Frontal cortex (tissue), 4 donors: ENCODE measurements around the gene ADGRD1. TPM values are rescaled to one million over a fixed set of nuclear protein-coding genes. Genes with fewer than 3 reads are reported as not detected.
A peak's percentile ranks its signal among the peaks of the same experiment; 100 is the strongest.

Experiments used
- DNase-seq, 2 donors: peaks; one replicate each; pipeline ENCODE4 v3.0.0; 2012; ENCODE audit warnings: low spot score in 2 of 2
- FAIRE-seq: peaks from 2 replicates; lab custom pipeline; 2012; peaks lifted over from hg19 to GRCh38; lab: Jason Lieb, UNC
- total RNA-seq: library from RNA; depleted of rRNA; stranded (reverse); fragments of >200 nt; gene quantifications from one replicate; pipeline ENCODE4 v1.2.3, GENCODE V29; 2014
- donor health status: control.
- donor health status: control.
- donor health status: control.

Gene ADGRD1
- total RNA-seq, 1 donor from 2014 or later: 4.5 TPM

GRCh38 chr12:131137009-131137835 is 183.5 kb downstream of the ADGRD1 start:
- no peak for DNase-seq
- no peak for FAIRE-seq

DNA sequence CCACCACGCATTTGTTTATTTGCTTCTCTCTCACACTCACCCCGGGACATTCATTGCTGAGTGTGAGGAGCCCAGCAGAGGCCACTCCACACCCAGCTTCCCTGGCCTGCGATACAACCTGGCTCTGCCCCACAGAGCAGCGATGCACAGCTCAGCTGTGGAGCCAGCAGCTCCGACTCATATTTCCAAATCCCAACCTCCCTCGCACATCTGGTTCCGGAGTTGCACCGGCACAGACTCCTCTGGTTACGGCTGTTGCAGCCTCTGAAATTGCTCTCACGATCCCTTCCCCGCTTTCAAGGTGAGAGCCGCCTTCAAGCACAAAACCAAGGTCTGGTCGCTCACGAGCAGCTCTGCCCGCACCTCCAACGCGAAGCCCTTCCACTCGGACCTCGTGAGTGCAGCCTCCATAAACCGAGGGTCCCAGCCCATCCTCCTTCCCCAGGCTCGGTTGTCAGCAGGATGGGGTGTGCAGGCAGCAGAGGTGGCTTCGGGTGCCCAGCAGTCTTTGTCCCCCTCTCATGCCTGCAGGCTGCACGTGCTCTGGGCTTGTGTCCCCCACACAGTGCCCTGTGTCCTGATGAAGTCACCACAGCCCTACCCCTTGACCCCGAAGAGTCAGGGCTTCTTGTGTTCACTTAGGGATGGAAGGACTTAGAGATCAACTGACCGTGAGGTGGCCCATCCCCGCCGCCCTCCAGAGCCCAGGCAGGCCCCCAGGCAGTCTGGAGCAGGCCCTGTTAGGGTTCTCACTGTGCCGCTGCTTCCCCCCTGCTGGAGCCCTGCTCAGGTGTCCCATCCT is 184.3 kb downstream of the ADGRD1 start:
- FAIRE-seq: no peak
- no peak for DNase-seq

DNA sequence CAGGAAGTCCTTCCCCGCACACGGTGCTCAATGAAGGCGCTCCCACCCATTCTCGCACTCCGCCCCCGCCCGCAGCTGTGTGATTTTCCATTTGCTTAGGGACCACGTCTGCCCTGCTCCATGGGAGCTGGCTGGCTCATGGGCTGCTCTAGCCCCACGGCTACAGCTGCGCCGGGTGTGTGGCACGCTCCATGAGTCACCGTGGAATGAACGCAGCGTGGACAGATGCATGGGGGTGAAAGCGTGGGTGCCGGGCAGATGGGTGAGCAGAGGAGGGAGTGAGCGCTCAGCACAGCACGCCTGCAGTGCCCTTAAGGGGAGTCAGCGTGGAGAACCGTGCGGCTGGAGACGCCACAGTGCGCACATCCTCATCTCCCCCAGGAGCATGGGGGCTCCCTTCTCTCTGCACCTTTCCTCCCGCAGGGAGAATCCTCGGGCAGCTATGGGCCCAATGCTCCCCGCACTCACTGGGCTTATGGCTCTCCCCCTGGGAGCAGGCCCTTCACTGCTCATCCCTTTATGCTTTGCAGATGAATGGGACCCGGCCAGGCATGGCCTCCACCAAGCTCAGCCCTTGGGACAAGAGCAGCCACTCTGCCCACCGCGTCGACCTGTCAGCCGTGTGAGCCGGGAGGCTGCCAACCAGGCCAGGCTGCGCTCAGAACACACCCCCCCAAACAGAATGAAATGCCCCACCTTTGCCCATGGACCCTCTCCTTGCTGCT is 185.1 kb downstream of the ADGRD1 start:
- DNase-seq: peak in 1 of 2 donors; percentile 50
- no peak for FAIRE-seq

GRCh38 chr12:131139363-131140068 is 185.8 kb downstream of the ADGRD1 start:
- FAIRE-seq (no peak), DNase-seq (no peak)

DNA sequence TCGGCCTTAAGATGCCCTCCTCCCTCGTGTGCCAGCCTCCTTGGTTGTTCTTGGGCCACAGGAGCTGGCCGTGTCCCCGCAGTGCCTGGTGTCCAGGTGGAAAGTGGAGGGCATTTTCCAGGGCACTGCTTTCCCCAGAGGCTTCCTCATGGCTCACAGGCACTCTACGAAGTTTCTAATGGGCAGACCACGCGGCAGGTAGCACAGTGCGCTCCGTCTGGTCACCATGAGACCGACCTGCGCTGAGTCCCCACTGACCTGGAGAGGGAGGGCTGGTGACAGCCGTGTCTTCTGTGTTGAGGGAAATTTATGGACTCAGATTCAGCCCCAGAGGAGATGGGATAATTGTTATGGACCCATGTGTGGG is 186.3 kb downstream of the ADGRD1 start:
- no peak for FAIRE-seq
- no peak for DNase-seq

DNA sequence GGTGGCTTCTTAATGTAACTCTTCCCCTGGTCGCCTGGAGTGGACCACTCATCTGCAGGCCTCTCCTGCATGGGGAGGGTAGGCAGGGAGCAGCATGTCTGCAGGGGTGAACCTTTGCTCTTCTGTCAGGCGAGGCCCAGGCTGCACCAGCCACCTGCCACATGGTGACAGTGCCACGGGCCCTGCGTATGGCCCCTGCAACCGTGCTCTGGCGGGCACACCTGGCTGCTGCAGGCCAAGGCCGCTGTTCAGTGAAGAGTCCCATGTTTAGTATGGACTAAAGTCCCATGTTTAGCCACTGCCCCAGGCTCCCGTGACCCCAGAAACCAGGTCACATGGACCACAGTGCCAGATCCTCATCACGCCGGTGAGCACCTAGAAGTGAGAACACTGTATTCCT is 187.0 kb downstream of the ADGRD1 start:
- FAIRE-seq: no peak
- DNase-seq: no peak

DNA sequence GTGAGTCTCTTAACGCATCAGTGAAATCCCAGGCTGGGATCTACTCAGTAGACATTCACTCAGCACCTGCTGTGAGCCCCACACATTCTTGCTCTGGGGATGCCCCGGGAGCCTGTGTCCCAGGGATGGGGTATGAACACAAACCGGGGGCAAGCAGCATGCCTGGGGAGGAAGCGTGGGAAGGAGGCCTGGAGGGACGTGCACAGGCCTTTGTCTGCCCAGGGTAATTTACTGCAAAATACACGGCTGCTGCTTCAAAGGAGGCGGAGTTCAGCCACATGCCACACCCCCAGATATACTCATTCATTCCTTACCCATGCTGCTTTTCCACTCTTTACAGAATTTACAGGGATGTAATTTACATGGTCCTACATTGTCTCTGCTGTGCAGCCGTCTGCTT is 187.8 kb downstream of the ADGRD1 start:
- DNase-seq (no peak), FAIRE-seq (no peak)

DNA sequence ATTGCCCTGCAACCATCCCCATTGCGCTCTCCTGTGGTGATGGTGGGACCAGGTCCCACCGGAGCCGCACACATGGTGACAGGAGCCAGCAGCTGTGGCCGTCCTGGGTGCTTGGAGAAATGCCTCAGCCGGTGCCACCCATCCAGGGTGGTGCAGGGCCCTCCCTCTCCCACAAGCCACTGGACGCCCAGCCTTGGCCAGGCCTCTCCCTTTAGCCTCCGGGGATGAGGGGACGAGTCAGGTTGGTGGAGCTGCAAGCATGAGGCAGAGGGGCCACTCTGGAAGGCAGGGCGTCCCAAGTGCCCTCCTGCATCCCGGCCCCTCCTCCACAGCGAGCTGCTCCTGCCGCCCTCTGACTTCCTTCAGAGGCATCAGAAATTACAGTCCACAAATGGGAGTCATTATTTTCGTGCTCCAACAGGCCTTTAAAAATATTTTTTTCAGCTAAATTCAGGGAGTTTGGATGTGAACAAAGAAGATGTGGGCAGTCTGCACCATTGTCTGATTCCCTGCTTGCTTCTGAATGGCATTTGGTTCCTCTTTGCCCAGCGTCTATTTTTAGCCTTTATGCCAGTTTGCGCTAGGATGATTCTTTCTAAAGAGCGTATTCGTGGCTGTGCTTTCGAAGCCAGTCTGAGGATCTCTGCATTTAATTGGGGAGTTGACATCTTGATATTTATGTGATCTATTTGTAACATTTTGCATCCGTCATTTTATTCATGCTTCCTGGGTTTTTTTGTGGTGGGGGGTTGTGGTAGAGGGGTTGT is 189.4 kb downstream of the ADGRD1 start:
- no peak for DNase-seq
- no peak for FAIRE-seq

DNA sequence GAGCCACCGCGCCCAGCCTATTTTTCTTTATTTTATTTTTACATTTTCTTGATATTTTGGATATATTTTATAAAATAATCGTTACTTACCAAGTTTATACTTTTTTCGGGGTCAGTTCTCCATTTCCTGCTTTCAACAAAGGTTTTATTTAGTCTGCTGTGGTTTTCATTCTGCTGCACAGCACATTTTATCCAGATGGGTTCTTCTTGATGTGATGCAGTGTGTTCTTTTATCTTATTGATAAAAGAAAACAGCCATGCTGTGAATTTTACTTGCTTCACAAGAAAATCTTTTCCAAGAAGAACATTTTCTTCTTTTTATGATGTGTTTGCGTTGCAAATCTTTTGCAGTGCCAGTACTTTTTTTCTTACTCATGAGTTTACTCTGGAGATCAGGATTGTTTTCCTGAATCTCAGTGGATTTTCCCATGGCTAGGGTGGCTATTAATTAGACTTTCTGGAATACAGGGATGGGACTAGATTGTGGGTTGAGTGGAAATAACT is 192.5 kb downstream of the ADGRD1 start:
- DNase-seq (no peak), FAIRE-seq (no peak)

DNA sequence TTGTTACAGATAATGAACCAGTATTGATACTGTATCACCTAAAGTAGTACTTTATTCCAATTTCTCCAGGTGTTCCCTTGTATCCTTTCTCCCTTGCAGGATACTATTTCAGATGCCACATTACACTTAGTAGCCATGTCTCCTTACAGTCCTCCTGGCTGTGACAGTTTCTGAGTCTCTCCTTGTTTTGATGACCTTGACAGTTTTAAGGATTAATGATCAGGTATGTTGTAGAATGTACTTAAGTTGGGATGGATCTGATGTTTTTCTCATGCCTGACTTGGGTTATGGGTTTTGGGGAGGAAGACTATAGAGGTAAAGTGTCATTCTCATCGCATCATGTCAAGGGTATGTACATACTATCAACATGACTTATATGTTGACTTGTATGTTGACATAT is 193.6 kb downstream of the ADGRD1 start:
- no peak for FAIRE-seq
- no peak for DNase-seq

GRCh38 chr12:131147894-131148293 is 194.2 kb downstream of the ADGRD1 start:
- no peak for FAIRE-seq
- DNase-seq: no peak

GRCh38 chr12:131151558-131152345 is 198.0 kb downstream of the ADGRD1 start:
- no peak for DNase-seq
- no peak for FAIRE-seq

DNA sequence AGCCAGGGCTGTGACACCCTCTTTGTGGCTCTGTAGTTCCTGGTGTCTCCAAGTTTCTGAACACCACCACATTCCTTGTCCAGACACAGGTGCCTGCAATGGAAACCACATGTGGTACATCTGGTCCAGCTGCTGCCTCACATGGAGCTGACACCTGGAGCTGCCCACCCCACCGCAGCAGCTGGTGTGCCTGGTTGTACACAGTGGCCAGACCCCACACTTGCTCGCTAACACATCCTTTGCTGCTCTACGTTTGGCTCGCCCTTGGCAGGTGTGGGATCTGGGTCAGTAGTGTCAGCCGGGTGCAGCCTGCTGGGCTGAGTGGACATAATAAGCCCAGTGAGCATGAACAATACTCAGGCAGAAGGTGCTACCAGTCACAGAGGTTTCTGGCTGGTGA is 198.9 kb downstream of the ADGRD1 start:
- FAIRE-seq (no peak), DNase-seq (no peak)

- DNase-seq (no peak), FAIRE-seq (no peak)
Measured at GRCh38 chr12:131153016-131153415, 199.3 kb downstream of the ADGRD1 start.

DNA sequence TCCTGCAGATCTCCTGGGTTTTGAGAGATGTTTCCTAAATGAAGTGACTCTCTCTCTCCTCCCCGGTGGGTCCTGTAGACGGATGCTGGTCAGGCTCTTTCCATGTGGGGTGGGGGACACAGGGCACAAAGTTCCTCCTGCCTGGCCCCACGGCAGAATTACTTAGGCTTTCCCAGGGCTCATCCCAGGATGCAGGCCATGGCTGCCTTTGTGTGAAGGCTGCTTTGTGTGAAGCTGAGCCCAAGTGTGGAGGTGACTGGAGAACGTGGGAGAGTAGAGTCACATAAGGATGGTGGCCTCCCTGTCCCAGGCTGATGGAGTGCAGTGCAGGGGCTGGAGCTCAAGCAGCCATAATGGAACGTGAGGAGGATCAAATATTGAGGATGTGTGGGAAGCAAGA is 200.2 kb downstream of the ADGRD1 start:
- FAIRE-seq: no peak
- no peak for DNase-seq

- DNase-seq (no peak), FAIRE-seq (no peak)
Measured at GRCh38 chr12:131155131-131155530, 201.4 kb downstream of the ADGRD1 start.

DNA sequence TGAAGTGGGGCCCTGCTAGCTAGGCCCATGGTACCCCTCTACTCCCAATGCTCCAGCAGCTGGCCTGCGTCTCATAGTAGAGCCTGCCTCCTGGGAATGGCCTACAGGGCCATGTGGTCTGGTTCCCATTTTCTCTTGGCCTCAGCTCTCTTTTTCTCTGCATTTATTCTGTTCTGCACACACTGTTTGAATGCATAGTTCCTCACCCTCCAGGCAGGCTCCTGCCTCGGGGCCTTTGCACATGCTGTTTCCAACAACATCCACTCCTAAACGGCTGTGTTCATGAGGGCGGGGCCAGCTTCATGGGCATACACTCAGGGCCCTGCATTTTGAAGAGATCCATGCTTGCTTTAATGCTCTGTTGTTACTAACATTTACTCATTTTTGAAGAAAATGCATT is 204.0 kb downstream of the ADGRD1 start:
- DNase-seq (no peak), FAIRE-seq (no peak)

DNA sequence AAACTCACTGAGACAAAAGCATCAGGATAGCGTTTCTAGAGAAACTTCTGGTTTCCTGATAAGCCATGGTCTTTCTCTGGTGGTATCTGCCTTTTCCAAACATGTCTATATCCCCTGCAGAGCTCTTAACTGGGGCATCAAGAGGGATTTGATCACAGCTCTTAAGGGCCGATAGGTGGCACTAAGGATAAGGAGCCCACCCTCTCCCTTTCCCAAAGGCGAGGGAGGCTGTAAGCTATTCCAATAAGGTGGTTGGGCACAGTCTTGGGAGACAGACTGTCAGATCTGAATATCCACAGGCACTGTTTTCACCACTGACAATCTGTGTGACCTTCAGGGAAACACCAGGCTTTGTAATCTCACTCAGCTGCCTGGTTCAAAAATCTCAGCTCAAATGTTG is 206.0 kb downstream of the ADGRD1 start:
- DNase-seq (no peak), FAIRE-seq (no peak)
